Parathyroid adenoma (tissue), 2 donors: ENCODE data around the gene GIPC2.
A peak's percentile ranks its signal among the peaks of the same experiment; 100 is the strongest.

Experiments used
- H2AFZ ChIP-seq: fragments of 300-600 bp; sonication (generic); one replicate; pipeline ENCODE4 v1.7.0; 2017; ENCODE audit warnings: antibody characterized with exemption, mild to moderate bottlenecking
- H3K27ac ChIP-seq: fragments of 300-600 bp; sonication (generic); one replicate; pipeline ENCODE4 v1.7.0; 2017
- H3K27me3 ChIP-seq: fragments of 300-600 bp; sonication (generic); one replicate; pipeline ENCODE4 v1.7.0; 2017; ENCODE audit warnings: low read length; ENCODE audit not compliant: control insufficient read depth, insufficient read depth
- H3K36me3 ChIP-seq: fragments of 300-600 bp; sonication (generic); one replicate; pipeline ENCODE4 v1.7.0; 2017; ENCODE audit warnings: low read length; ENCODE audit not compliant: control insufficient read depth, insufficient read depth
- H3K4me1 ChIP-seq: fragments of 300-600 bp; sonication (generic); one replicate; pipeline ENCODE4 v1.7.0; 2017; ENCODE audit warnings: control low read depth
- H3K4me2 ChIP-seq: fragments of 300-600 bp; sonication (generic); one replicate; pipeline ENCODE4 v1.7.0; 2017; ENCODE audit warnings: low read length
- H3K4me3 ChIP-seq: fragments of 300-600 bp; sonication (generic); one replicate; pipeline ENCODE4 v1.7.0; 2017; ENCODE audit warnings: low read depth, low read length
- H3K79me2 ChIP-seq: fragments of 300-600 bp; sonication (generic); one replicate; pipeline ENCODE4 v1.7.0; 2017; ENCODE audit warnings: control low read depth
- H3K9ac ChIP-seq: fragments of 300-600 bp; sonication (generic); one replicate; pipeline ENCODE4 v1.7.0; 2017; ENCODE audit warnings: mild to moderate bottlenecking
- H3K9me3 ChIP-seq: fragments of 300-600 bp; sonication (generic); one replicate; pipeline ENCODE4 v1.7.0; 2017; ENCODE audit warnings: low read length; ENCODE audit not compliant: control insufficient read depth
- TF ChIP-seq, protein P1 (sequence below): fragments of 300-600 bp; sonication (generic); IDR thresholded peaks from one replicate; pipeline ENCODE4 v1.7.0; 2017; ENCODE audit warnings: antibody characterized with exemption, mild to moderate bottlenecking
- donor health status: primary hyperparathyroidism.

The GIPC2 gene

DNA sequence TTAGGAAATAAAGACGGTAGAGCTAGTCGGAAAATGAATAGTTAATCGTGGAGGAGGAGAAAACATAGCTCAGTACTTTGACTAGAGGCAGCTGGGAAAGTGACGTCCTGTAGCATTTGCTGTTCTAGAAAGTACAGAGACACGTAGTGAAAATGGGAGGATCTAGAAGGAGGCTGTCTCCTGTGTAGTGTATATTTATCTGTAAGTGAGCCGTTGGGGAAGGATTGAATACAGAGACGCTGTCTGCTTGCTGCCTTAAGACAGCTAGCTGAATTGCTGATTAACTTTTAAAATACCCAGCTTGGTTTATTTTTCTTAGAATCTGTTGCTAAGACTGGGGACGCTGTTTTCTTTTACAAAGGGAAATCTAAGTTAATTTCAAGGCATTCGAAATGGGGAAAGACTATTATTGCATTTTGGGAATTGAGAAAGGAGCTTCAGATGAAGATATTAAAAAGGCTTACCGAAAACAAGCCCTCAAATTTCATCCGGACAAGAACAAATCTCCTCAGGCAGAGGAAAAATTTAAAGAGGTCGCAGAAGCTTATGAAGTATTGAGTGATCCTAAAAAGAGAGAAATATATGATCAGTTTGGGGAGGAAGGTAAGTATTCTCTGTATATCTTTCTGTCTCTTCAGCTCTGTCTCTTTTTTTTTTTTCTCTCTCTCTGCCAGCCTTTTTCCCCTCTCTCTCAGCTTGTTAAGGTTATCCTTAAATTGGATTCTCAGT is 40.9 kb upstream of the GIPC2 start, which contains the start of gene DNAJB4:
DNAJB4 (plus strand) TSS at position 221 of the 729 bp plus-strand sequence; CDS start at position 393, 172 bp downstream.
- Histone ChIP-seq H3K9ac (peak within 1 kb of the TSS; percentile 67), H3K27ac (peak within 1 kb of the TSS; percentile 93), H3K9me3 (no peaks in the 10 kb centered on the region), H3K4me3 (peak within 1 kb of the TSS; percentile 96), H3K79me2 (no peaks in the 10 kb centered on the region), H3K27me3 (no peaks in the 10 kb centered on the region), H2AFZ (peak within 1 kb of the TSS; percentile 87), H3K4me1 (no peaks in the 10 kb centered on the region), H3K4me2 (peak within 1 kb of the TSS; percentile 95), H3K36me3 (no peaks in the 10 kb centered on the region)
- TF ChIP-seq, protein P1, sequence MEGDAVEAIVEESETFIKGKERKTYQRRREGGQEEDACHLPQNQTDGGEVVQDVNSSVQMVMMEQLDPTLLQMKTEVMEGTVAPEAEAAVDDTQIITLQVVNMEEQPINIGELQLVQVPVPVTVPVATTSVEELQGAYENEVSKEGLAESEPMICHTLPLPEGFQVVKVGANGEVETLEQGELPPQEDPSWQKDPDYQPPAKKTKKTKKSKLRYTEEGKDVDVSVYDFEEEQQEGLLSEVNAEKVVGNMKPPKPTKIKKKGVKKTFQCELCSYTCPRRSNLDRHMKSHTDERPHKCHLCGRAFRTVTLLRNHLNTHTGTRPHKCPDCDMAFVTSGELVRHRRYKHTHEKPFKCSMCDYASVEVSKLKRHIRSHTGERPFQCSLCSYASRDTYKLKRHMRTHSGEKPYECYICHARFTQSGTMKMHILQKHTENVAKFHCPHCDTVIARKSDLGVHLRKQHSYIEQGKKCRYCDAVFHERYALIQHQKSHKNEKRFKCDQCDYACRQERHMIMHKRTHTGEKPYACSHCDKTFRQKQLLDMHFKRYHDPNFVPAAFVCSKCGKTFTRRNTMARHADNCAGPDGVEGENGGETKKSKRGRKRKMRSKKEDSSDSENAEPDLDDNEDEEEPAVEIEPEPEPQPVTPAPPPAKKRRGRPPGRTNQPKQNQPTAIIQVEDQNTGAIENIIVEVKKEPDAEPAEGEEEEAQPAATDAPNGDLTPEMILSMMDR, result no peak

GRCh38 chr1:78005448-78005722 is 40.4 kb upstream of the GIPC2 start:
- TF ChIP-seq, protein P1, result no peak
- Histone ChIP-seq H3K27ac (peak overlapping the region; percentile 93), H3K4me3 (peak overlapping the region; percentile 96), H3K9ac (peak overlapping the region; percentile 67), H3K4me2 (peak overlapping the region; percentile 95), H3K4me1 (no peaks in the 10 kb centered on the region), H3K27me3 (no peaks in the 10 kb centered on the region), H3K9me3 (no peaks in the 10 kb centered on the region), H2AFZ (peak overlapping the region; percentile 87), H3K79me2 (no peaks in the 10 kb centered on the region), H3K36me3 (no peaks in the 10 kb centered on the region)

DNA sequence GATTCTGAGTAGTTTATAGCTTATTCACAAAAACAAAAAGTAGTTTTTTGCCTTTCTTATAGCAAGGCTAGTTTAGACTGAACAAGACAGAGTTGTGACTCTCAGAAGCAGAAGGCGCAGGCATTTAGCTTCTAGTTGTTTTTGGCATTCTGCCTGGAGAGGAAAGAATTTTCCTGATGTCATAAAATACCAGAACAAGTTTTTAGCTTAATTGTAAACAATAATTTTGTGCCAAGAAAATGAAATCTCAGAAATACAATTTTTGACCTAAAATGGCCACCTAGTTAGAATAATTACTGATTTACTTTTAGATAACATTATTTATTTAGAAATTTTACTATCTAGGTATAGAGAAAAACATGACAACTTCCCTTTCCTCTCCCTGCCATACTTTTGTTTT is 40.0 kb upstream of the GIPC2 start:
- H3K27me3 ChIP-seq, result no peaks in the 10 kb centered on the region
- H3K79me2 ChIP-seq, result no peaks in the 10 kb centered on the region
- H3K36me3 ChIP-seq, result no peaks in the 10 kb centered on the region
- peak overlapping the region; percentile 87 for H2AFZ ChIP-seq
- H3K9me3 ChIP-seq, result no peaks in the 10 kb centered on the region
- TF ChIP-seq, protein P1, result no peak
- peak overlapping the region; percentile 93 for H3K27ac ChIP-seq
- H3K9ac ChIP-seq, result no peak overlapping the region
- no peaks in the 10 kb centered on the region for H3K4me1 ChIP-seq
- H3K4me2 ChIP-seq, result peak overlapping the region; percentile 95
- H3K4me3 ChIP-seq, result peak overlapping the region; percentile 96

- TF ChIP-seq, protein P1, result no peak
- Histone ChIP-seq H3K27ac (peak overlapping the region; percentile 93), H3K79me2 (no peaks in the 10 kb centered on the region), H3K4me2 (peak overlapping the region; percentile 95), H3K27me3 (no peaks in the 10 kb centered on the region), H3K9me3 (no peaks in the 10 kb centered on the region), H3K9ac (no peak overlapping the region), H3K4me1 (no peaks in the 10 kb centered on the region), H2AFZ (no peak overlapping the region), H3K4me3 (peak overlapping the region; percentile 96), H3K36me3 (no peaks in the 10 kb centered on the region)
These were observed 39.2 kb upstream of the GIPC2 start for GRCh38 chr1:78006521-78006920.
